Fibroblast of peridontal ligament (primary cell): ENCODE measurements around the gene SCAF11.

Experiments
- DNase-seq: peaks from one replicate; pipeline ENCODE4 v3.0.0-alpha.2; 2010; ENCODE audit errors: extremely low read depth

Gene SCAF11

DNA sequence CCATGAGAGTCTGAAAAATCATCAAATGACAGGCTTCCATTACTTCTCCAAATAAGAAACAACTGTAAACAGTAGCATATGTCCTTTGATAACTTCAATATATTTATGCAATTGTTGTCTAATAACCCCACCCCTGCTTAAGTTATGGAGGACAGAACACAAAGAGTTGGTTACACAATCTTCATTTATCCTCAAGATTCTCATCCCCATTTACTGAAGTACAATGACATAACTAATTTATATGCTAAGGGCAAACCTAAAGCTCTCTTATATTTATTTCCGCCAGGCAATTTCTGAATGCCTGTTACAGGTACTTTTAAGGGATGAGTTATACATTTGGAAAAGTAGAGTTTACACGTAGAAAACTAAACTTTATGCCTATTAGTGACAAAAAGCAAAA is 12.3 kb downstream of the SCAF11 start:
- no peak for DNase-seq

DNA sequence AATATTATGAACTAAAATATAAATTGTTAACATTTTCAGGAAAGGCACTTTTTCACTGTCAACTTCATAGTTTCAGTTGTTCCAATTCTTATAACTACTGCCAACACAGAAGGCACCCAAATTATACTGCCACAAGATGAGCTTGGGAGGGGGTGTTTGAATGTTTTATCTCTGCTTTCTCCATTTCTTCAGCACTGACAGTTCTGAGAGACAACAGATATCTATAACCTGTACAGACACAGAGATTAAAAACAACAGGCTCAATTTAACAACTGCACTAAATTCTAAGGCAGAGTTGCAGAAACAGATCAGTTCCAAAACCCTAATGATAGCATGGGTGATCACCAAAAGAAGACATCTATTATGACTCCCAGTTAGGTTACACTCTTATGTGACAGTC is 12.8 kb downstream of the SCAF11 start:
- no peak for DNase-seq

DNA sequence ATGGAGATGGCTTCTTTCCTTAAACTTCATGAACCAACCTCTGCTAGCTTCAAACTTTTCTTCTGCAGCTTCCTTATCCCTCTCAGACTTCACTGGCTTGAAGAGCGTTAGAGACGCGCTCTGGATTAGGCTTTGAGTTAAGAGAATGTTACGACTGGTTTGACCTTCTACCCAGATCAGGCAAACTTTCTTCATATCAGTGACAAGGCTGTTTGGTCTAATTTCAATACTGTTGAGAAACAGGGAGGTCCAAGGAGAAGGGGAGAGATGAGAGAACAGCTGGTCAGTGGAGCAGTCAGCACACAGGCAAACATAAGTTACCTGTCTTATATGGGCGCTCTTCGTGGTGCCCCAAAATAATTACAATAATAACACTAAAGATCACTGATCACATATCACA is 14.9 kb downstream of the SCAF11 start:
- no peak for DNase-seq

DNA sequence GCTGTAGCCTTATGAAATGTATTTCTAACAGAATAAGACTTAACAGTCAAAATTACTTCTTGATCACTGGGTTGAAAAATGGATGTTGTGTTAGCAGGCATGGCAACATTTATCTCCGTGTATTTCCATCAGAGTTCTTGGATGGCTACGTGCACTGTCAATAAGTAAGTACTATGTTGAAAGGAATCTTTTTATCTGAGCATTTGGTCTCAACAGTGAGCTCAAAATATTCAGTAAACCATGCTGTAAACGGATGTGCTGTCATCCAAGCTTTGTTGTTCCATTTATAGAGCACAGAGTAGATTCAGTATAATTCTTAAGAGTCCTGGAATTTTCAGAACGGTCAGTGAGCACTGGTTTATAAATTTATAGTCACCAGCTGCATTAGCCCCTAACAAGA is 15.5 kb downstream of the SCAF11 start:
- DNase-seq, result no peak

DNA sequence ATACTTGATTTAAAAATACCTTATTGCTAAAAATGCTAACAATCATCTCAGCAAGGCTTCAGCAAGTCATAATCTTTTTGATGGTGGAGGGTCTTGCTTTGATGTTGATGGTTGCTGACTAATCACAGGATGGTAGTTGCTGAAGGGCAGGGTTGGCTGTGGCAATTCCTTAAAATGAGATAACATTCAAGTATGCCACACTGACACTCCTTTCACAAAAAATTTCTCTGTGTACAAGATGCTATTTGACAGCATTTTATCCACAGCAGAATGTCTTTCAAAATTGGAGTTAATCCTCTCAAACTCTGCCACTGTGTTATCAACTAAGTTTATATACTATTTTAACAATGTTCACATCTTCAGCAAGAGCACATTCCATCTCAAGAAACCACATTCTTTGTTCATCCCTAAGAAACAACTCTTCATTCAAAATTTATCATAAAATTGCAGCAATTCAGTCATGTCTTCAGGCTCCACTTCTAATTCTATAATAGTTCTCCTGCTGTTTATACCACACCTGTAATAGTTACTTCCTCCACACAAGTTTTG is 16.1 kb downstream of the SCAF11 start:
- no peak for DNase-seq

DNA sequence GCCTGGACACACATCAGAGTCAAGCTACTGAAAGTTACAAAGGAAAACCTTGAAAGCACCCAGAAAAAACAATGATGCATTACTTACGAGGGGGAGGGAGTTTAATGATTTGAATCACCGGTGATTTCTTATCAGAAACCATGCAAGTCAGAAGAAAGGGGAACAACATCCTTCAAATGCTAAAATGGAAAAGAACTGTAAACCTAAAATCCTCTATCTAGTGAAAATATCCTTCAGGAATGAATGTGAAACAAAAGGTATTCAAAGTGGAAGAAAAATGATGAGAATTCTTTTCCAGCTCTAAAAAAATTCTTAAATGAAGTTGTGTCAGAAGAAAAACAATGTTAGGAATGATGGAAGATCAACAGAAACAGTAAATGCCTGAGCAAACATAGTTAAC is 16.8 kb downstream of the SCAF11 start:
- peak; percentile 20 for DNase-seq

DNA sequence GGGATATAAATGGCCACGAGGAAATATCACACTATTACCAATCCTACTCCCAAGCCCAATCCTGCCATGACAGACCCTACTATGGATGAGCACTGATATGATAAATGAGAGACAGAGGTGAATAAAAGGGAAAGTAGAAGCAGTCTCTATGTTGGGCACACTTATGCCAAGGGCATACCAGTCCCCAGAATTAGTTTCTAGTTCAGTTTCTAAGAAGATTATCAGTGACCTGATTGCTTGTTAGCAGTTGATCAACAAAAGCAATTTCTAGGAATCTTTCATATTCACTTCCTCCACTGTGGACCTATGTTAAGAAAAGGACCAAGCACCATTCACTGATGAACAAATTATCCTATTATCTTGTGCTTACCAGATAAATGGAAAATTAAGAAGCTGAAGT is 20.0 kb downstream of the SCAF11 start:
- no peak for DNase-seq

DNA sequence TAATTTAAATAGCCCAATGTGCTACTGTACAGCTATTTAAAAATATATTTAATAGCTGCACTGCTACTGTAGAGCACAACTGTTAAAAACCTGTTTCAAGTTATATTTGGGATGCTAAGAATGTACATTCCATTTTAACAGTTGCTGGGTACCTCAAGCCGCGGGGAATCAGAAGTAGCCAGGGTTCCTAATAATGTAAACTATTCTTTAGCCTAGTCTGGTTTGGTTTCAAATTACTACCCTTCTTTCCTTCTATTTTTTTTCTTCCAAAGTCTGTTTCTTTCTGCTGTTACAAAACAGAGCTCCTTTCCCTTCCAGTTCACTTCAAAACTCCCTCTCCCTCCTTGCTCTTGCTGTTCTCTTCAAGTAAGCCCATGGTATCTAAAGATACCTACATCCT is 21.3 kb downstream of the SCAF11 start:
- DNase-seq, result peak; percentile 75

DNA sequence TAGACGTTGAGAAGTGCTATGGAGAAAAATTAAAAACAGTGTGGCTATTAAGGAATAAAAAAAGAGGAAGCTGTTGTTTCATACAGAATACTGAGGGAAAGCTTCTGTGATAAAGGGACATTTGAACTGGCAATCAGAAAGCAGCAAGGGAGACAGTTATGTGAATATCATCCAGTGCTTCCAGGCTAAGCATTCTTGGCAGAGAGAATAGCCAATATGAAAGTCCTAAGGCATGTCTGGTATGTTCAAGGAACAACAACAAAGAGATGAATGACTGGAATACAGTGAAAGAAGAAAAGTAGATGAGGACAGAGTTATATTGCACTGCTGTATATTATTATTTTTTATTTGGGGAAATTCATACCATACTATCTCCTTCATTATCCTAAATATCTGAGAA is 23.9 kb downstream of the SCAF11 start:
- DNase-seq, result peak; percentile 76

DNA sequence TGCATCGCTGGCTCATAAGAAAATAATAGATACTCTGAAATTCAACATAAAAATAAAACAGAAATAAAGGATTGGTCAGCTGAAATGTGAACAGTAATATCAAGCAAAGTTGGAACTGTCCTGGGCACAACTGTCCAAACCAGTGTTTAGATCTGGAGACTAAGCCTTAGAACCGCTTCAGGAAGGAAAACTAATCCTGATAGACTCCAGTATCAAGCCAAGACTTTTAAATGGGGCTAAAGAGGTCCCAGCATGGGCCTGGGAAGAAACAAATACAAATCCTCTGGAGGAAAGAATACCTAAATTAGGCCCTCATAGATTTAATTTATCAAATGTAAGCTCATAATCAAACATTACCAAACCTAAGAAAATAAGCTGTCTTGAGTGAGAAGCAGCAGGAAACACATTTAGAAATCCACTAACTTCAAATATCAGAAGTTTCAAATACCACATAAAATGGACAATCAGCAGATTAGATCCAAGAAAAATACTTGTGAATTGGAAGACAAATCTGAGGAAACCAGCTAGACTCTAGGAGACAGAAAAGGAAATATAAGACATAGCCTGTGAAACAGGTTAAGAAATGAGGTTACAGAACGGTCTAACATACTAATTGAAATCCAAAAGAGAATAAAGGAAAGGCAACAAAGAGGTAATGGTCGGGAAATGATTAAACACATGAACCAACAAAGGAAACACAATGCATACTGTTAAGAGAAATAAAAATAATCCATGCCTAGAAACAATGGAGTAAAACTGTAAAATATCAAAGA is 27.6 kb downstream of the SCAF11 start:
- DNase-seq, result no peak

DNA sequence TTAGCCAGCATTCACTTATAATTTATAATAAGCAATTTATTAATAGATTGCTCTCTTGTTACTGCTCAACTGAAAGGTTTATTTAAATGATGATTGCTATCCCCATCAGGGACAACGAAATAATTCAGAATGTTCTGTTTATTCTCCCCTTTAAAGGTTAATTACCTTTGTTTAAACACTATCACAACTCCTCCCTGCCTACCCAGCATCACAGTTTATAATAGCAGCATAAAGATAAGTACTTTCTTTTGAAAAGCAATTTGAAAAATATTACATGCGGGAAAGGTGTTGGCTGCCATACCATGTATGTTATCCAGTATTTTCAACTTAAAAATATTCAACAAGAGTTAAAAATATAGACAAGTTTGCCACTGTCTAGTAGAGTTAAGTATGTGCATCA is 30.6 kb downstream of the SCAF11 start:
- DNase-seq, result no peak

DNA sequence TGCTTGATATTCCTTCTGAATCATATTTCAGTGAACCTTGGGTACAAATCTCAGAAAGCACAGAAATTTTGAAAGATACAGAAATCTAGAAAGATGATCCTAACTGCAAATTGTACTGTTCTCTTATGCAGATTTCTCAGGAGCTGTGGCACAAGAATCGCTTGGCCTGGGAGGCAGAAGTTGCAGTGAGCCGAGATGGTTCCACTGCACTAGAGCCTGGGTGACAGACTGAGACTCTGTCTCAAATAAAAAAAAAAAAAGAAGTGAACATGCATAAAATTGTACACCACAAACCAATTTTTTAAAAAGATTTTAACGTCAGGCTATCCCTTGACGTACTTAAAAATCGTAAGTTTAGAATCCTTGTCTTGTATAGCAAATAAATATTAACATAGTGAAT is 31.3 kb downstream of the SCAF11 start:
- DNase-seq, result no peak

DNA sequence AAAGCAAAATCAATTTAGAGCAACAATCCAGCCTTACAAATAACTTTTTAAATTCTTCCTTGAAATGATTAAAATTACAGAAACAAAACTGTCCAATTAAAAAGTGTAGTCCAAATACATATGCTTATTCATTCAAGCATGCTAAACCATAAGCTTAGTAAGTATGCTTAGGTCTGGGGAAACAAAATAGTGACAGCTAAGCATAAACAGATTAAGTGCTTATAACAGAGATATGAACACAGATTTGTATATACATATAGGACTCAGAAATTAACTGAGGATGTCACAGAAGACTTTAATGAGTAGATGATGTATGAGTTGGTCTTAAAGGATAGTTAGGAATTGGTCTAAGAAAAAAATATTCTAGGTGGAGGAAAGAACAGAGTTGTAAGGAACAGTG is 41.8 kb downstream of the SCAF11 start:
- DNase-seq, result no peak

DNA sequence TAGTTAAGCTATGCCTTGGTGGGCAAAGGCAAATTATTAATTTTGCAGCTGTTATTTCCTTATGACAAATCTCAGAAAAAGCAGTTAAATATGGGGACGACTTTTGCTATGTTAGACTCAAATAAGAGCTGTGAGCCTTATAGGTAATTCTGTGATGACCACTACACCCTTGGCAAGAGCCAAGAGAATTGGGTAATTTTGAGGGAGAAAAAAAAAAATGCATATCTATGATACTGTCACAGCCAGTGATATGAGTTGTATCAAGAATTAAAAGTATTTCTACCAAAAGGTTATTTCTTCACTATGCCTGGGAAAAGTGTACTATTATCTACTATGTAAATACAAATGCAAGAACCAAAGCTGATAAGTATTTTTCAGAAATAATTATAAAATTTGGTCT is 43.9 kb downstream of the SCAF11 start:
- DNase-seq, result no peak

DNA sequence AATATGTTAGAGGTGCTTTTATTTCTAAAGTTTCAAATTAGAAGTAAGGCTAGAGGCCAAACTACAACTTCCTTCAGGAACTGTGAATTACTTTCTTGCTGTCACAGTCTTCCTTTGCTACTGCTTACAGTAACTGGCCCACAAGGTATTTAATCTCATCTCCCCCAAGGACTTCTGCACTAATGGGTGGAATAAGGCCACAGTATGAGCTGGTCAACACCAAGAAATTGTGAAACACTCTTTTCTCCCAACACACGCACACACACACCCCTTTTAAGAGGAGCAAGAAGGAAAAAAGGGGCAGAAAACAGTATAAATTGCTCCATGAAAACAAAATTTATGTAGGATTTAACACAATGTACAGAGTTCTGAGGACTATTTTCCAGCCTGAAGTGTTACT is 45.6 kb downstream of the SCAF11 start:
- peak; percentile 12 for DNase-seq

DNA sequence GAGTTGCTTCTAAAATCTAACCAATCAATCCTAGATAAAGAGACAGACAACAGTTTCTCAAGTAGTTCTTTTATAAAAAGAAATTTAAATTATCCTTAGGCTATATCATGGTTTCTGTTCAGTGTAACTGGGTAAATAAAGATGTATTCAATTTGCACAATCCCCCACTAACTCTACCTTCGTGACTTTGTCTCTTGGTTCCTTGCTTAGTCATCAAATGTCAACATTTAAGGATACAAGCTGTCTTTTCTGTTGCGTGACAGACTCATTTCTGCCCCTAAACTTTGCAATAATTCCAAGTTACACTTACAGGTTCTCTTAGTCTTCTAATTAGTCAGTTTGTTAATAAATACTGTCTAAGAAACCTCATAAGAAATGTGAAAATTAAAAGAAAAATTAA is 50.6 kb downstream of the SCAF11 start:
- DNase-seq, result no peak

DNA sequence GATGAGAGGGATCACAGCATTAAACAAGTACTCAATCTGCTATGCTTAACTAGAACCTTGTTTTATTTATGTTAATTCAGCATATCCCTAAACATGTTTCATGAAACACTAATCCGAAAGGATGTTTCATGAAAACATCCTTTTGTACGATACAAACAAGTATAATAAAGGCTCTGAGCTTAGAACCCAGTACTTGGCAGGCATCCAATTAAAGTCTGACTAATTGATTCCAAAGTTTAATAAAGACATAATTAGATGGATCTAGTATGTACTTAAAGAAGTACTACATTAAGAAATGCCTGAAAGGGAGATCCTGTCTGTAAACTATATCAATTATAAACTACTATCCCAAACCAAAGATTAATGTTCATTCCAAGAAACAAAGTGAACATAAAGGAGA is 51.8 kb downstream of the SCAF11 start:
- DNase-seq, result no peak

DNA sequence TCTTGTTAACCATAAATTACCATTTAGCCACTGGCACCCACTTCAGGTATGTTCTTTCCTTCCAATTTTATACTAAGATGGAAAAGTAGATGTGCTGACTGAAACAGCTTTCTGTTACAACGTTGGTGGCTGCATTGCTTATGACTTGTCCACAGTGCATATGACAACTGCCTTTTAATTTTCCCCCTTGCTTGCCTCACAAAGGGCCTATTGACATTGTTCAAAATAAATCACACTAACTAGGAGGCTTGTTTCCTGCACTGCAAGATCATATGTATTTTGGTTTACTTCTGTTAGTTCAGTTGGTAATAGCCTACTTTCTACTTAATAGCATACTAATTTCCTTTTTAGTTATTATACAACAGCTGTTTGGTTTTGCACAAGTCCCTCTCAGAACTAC is 55.4 kb downstream of the SCAF11 start:
- no peak for DNase-seq

DNA sequence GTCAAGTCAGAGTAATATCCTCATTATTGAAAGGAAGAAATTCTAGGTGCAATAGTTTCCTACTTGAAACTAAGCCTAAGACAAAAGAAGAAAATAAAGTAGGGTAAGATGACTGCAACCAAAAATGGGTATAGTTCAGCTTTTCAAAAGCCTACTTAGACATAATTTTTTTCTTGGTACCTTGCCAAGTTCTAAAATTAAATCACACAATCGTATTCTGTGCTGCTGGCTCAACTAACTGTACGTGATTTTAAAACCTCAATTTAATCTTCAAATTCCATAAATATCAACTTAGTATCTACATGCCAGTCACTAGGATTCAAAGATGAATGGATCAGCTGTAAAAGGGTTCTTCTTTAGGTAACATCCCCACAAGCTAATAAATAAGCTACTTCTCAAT is 56.9 kb downstream of the SCAF11 start:
- peak; percentile 14 for DNase-seq

DNA sequence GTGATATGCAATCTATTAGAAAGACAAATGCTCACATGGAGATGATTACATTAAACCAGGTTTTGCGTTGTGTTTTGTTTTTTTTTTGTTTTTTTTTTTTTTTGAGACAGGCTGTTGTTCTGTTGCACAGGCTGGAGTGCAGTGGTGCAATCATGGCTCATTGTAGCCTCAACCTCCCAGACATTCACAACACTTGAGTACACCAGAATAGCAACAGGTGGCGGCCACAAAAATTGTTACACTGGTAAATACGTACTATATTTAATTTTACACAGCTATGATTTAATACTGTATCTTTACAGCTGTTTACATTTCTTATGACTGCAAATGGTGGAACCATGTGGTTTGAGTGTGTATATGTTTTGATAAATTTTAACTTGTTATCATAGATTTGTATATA is 60.0 kb downstream of the SCAF11 start:
- no peak for DNase-seq

DNA sequence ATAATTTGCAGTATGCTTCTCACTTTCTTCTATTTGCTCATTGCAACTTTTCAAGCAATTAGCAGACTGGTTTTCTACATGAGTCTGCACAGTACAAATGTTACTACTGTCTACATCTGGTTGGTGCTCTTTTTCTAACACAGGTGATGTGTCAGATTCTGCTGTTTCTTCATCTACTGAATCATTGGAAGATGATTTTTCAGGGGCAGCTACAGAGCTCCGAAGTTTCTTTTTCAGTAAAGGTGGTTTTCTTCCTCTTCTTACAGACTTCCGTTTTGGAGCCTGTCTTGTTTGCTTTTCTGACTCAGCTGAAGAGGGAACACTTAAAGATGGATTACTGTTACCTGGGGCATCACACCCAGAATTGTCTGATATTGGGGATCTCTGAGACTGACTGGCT is 62.1 kb downstream of the SCAF11 start:
- no peak for DNase-seq

DNA sequence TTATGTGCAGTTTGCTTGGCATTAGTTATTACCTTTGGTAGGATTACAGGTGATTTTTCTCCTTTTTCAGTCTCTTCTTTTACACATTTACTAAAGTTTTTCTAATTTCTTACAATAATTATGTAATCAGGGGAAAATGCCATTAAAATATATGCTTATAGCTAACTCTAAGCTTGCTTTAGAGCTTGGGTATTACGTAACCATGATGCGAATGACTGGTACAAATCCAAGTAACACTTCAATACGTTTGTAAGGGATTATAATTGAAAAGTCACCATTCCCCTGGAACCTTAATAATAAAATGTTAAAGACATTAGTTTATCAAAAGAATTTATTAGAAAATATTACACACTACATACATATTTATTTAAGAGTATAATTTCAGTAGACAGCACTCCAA is 71.6 kb downstream of the SCAF11 start:
- DNase-seq, result no peak

DNA sequence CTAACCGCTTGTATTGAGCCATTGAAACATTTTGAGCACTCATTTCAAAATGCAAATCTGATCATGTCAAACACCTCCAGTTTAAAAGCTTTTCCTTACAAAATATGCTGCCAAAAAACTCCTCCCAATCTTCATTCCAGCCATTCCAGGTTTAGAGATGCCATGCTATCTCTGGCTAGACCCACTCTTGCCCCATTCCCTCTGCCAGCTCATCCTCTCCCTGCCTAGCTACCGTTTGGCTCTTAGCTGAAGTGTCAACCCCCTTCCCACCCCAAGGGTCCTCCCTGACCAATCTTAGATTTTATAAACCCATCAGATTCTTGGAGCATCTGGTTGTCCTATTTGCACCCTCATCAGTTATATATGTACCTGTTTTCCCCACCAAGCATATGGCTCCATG is 75.0 kb downstream of the SCAF11 start:
- DNase-seq, result no peak

DNA sequence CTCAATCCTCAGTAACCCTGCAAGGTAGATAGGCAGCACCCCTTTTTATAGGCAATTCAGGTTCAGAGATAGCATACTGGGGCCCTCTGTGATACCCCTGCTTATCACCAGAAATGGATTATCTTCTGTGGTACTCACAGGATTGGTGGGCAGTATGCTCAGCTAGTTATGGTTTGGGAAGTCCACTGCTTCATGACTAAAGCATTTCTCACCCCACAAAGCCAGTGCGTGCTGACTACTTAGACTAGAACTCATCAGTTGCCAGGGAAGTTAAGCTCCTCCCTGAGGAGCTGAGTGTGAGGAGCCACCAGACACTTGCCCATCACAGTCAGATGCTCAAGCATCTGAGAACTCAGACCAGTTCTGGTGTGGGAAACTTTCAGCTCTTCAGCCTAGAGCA is 76.3 kb downstream of the SCAF11 start:
- DNase-seq, result peak; percentile 82
